Progenitor cell of endocrine pancreas (in vitro differentiated cells): Measurements from ENCODE around the gene EEF1AKMT2. TPM values are rescaled to one million over a fixed set of nuclear protein-coding genes. Genes with fewer than 3 reads are reported as not detected.
A peak's percentile ranks its signal among the peaks of the same experiment; 100 is the strongest.

Source experiments
- DNase-seq: peaks from one replicate; pipeline ENCODE4 v3.0.0; 2021; ENCODE audit warnings: low spot score; ENCODE audit not compliant: unreplicated experiment
- H3K27ac Mint-ChIP-seq: 2 replicates; pipeline ENCODE4 v1.8.0; 2021; ENCODE audit warnings: mild to moderate bottlenecking, moderate library complexity, mixed read lengths
- H3K27me3 Mint-ChIP-seq: 2 replicates; pipeline ENCODE4 v1.8.0; 2021; ENCODE audit warnings: mixed read lengths
- H3K36me3 Mint-ChIP-seq: 2 replicates; pipeline ENCODE4 v1.8.0; 2022; ENCODE audit warnings: mixed read lengths; ENCODE audit not compliant: insufficient read depth
- H3K4me1 Mint-ChIP-seq: 2 replicates; pipeline ENCODE4 v1.8.0; 2021; ENCODE audit warnings: low read depth, mixed read lengths
- H3K4me3 Mint-ChIP-seq: 2 replicates; pipeline ENCODE4 v1.8.0; 2021; ENCODE audit warnings: low read depth, mild to moderate bottlenecking, moderate library complexity, mixed read lengths
- H3K9me3 Mint-ChIP-seq: 2 replicates; pipeline ENCODE4 v1.8.0; 2021; ENCODE audit warnings: low read depth, mixed read lengths
- CTCF ChIP-seq: fragments of 200-600 bp; sonication (generic); IDR thresholded peaks from one replicate; pipeline ENCODE4 v1.5.0; 2021; ENCODE audit warnings: antibody characterized with exemption, mild to moderate bottlenecking; ENCODE audit not compliant: unreplicated experiment
- total RNA-seq: library from RNA; stranded (reverse); gene quantifications from 2 replicates; pipeline ENCODE4 v1.2.1, GENCODE V29; 2021

Gene EEF1AKMT2
- total RNA-seq, 1 donor from 2014 or later = 17.1 TPM

GRCh38 chr10:124723826-124724225, 67.9 kb downstream of the EEF1AKMT2 start:
- no peak overlapping the region for H3K4me3 Mint-ChIP-seq
- H3K27ac Mint-ChIP-seq = peak overlapping the region; percentile 91
- no peaks in the 10 kb centered on the region for H3K27me3 Mint-ChIP-seq
- H3K4me1 Mint-ChIP-seq = peaks cover 38% of the 10 kb centered on the region
- no peak for TF ChIP-seq CTCF
- DNase-seq = no peak
- H3K36me3 Mint-ChIP-seq = peaks cover 6% of the 10 kb centered on the region
- no peaks in the 10 kb centered on the region for H3K9me3 Mint-ChIP-seq

GRCh38 chr10:124722798-124723783, 68.6 kb downstream of the EEF1AKMT2 start:
- H3K36me3 Mint-ChIP-seq = peaks cover 6% of the 10 kb centered on the region
- no peaks in the 10 kb centered on the region for H3K27me3 Mint-ChIP-seq
- DNase-seq = no peak
- no peak overlapping the region for H3K4me3 Mint-ChIP-seq
- TF ChIP-seq CTCF = no peak
- peak overlapping the region; percentile 91 for H3K27ac Mint-ChIP-seq
- H3K9me3 Mint-ChIP-seq = no peaks in the 10 kb centered on the region
- H3K4me1 Mint-ChIP-seq = peaks cover 45% of the 10 kb centered on the region

GRCh38 chr10:124721330-124722045, 70.2 kb downstream of the EEF1AKMT2 start:
- Mint-ChIP-seq H3K4me1 (peaks cover 46% of the 10 kb centered on the region), H3K27ac (peak overlapping the region; percentile 53), H3K27me3 (no peaks in the 10 kb centered on the region), H3K9me3 (no peaks in the 10 kb centered on the region), H3K4me3 (no peak overlapping the region), H3K36me3 (peaks cover 6% of the 10 kb centered on the region)
- no peak for TF ChIP-seq CTCF
- no peak for DNase-seq

GRCh38 chr10:124719213-124719851, 72.4 kb downstream of the EEF1AKMT2 start:
- no peak for DNase-seq
- Mint-ChIP-seq H3K9me3 (no peaks in the 10 kb centered on the region), H3K27me3 (no peaks in the 10 kb centered on the region), H3K27ac (no peak overlapping the region), H3K4me1 (peaks cover 38% of the 10 kb centered on the region), H3K4me3 (no peak overlapping the region), H3K36me3 (no peaks in the 10 kb centered on the region)
- peak; percentile 32 for TF ChIP-seq CTCF
